ENCODE data around the gene SCLY.

The SCLY gene

DNA sequence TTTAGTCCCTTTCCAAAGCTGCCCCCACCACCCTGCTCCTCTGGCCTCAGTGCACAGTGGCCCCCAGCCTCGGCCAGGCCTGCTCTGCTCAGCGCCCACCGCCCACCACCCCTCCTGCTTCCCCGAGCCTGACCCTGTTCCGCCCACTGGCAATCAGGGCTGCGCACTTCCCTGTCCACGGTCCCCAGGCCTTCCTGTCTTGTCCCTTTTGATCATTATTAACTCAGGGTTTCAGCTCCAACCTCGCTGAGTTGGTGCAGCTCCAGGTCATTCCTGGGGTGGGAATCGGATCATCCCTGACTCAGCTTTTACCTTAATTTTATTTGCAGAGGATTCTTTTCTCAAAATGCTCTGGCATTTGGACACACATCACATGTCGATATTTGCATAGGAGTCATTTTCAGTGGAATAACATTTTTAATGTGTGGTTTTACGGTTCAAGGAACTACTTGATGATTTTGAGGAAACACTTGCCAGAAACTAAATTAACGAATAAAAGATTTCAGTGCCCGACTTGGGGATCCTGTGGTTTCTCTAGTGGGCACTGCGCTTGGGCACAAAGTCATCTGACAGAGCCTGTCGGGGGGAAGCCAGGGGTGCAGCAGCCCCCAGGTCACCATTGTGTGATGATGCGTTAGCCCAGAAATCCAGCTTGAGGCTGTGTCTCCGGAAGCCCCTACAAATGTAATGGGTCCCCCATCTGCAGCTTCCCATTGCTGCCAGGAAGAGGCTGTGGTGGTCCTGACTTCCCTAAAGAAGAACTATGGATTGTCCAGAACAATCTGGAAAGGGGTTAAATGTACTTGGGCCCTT, 38.3 kb downstream of the SCLY start:
- no peak for DNase-seq

DNA sequence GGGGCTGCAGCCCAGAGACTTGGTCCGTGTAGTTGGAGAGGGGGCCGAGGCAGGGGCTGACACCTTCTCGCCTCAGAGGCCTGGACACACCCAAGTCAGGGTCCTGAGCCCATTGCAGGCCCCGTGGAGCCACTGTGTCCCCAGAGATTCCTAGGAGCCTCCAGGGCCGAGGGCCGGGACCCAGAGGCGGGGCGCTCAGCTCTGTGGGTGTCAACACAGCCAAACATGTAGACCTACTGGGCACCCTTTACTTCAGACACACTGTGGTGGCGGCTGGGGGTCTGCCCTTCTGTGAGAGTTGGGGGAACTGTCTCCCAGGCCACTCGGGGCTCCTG, 38.9 kb downstream of the SCLY start:
- DNase-seq = no peak

DNA sequence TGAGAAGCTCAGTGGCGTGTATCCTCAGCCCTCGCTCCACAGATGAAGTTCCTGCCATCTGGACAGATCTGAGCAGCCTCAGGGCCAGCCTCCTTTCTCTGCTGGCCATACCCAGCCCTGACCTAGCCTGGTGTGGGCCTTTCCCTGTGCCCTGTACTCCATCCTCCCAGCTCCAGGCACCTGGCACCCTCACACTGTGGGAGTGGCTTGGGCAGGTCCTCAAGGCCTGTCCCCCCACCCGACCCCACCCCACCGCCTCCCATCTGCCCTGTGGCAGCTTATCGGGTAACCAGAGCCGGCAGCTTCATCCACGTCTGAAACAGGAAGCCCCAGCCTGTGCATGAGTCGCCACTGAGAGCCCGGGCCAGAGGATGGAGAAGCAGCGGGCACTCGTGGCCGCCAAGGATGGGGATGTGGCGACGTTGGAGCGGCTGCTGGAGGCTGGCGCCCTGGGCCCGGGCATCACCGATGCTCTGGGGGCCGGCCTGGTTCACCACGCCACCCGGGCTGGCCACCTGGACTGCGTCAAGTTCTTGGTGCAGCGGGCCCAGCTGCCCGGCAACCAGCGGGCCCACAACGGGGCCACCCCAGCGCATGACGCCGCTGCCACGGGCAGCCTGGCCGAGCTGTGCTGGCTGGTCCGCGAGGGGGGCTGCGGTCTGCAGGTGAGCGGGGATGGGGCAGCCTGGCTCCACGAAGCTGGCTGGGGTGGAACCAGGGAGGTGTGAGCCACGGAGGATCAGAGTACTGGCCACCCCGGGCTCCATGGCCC, 39.4 kb downstream of the SCLY start, which contains the start of gene ESPNL:
ESPNL (plus strand) TSS at position 292 of the 772 bp plus-strand sequence; CDS start at position 372, 80 bp downstream.
- DNase-seq = no peak

DNA sequence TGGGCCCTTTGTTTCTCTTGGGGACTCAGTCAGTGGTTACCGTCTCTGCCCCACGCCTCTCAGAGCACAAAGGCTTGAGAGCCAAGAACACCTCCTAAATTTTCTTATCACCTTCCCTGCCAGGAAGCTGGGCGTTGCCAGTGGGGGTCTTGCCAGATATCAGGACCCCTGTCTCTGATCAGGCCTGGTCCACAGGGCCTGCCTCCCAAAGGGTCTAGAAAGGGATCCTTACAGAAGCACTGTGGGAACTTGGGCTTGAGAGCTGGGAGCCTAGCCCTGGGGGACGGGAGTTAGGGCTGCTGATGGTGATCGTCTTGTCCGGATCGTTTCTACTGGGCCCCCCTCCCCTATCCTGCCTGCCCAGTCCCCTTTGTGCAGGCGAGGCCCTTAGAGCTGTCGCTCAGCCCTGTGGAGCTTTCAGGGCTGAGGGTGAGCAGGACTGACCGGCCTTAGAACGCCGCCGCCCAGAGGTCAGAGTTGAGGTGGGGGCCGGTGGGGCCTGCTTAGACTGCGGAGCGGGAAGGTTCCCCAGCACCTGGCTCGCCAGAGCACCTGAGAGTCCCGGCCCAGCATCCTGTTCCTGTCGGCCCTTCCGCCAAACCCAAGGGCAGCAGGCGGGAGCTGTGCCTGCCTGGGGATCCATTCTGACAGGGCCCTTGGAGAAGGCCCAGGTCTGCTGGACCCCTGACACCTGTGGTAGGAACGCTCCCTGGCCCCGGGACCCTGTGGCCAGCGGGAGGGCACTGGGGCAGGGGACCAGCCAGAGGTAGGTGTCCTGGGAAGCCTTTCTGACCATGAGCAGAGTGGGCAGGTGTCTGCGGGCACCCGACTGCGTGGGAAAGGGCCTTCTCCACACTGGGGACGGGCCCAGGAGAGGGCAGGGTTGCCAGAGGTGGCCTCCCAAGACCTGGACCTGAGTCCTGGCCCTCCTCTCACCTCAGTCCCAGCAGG, 40.3 kb downstream of the SCLY start:
- DNase-seq = no peak

DNA sequence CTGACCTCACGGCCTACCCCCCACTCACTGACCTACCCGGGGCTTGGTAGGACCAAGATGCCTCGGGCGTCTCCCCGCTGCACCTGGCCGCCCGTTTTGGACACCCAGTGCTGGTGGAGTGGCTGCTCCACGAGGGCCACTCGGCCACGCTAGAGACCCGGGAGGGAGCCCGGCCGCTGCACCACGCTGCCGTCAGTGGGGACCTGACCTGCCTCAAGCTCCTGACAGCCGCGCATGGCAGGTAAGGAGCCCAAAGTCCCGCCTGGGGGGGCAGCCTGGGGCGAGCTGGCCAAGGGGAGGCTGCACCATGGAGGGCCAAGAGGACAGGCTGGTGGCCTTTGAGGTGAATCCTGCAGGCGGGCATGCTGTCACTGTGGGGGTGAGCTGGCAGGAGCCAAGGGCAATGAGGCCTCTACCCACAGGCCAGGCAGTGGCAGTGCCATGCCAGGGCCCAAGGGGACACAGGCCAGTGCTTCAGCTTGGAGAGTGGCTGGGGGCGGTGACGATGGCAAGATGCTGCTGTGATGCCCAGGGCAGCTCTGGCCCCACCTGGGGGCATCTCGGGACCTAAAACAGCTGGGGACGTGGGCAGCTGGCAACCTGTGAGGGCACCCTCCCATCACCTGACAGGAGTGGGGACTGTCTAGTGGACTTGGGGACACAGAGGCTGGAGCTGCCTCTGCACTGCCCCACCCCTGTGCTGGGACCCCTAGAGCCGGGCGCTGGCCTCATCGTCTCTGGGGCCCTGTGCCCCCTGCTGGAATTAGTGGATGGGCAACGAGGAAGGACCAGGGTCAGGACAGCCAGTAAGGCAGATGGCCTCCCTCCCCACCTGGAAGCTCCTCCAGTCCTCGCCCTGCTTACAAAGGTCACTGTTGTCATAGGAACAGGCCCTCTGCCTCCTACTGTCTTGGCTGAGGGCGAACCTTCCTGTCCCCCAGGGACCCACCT, 41.4 kb downstream of the SCLY start:
- DNase-seq = no peak

DNA sequence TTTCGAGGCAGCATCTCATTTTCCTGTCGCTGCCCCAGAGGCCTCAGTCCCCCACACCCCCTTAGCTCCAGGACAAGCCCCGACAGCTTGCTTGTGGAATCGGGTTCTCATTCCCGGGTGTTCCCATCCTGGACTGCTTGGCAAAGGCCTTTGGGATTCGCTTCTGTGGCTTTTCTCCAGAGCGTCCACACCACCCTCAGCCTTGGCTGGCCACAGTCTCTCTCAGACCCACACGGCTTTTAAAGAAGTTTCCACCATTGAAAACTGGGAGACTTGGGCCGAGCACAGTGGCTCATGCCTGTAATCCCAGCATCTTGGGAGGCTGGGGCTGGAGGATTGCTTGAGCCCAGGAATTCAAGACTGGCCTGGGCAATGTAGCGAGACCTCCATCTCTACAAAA, 42.1 kb downstream of the SCLY start:
- no peak for DNase-seq

DNA sequence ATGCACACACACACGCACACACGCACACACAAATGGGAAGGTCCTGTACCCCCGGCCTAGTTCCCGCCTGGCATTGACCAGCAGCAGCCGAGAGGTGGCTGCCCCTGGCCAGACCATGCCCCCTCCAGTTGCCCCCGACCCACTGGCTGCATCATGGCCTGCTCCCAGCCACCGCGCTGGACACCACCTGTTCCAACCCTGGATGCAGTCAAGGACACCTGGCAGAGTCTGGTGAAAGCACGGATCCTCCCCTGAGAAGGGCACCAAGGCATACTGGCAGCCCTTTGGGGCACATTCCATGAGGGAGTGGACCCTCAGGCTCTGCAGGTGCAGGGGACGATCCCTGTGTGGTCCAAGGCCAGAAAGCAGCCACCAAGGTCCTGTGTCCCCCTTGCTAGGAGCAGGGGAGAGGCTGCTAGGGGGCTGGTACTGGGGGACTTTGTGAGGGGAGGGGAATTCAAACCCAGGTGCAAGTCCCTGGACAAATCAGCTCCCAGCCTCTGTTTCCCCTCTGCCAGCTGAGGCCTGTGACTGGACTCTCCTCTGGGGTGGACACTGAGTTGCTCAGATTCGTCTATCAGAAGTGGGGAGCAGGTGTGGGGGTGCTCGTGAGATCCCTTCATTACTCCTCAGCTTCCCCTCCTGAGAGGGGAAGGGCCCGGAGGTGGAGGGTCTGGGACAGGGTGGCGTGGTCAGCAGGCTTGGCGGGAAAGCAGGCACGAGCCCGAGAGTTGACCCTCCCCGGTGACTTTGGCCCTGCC, 42.8 kb downstream of the SCLY start:
- no peak for DNase-seq

DNA sequence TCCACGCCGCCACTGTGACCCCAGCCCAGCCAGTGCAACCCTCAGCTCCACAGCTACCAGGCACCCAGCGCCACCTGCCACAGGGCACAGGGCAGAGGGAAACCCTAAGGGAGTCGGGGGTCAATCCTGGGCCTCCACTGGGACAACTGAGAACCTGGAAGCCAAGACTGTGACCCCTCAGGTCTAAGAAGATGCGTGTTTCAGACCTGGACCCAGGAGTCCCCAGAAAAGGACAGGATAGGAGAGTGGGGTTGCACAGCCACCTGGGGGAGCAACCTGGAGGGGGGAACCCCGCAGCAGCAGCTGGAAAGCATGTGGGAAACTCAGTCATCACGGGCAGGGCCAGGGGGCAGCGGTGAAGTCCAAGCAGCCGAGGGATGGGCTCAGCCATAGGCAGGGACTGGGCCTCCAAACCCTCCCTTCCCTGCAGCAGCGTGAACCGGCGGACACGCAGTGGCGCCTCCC, 43.5 kb downstream of the SCLY start:
- DNase-seq = no peak

DNA sequence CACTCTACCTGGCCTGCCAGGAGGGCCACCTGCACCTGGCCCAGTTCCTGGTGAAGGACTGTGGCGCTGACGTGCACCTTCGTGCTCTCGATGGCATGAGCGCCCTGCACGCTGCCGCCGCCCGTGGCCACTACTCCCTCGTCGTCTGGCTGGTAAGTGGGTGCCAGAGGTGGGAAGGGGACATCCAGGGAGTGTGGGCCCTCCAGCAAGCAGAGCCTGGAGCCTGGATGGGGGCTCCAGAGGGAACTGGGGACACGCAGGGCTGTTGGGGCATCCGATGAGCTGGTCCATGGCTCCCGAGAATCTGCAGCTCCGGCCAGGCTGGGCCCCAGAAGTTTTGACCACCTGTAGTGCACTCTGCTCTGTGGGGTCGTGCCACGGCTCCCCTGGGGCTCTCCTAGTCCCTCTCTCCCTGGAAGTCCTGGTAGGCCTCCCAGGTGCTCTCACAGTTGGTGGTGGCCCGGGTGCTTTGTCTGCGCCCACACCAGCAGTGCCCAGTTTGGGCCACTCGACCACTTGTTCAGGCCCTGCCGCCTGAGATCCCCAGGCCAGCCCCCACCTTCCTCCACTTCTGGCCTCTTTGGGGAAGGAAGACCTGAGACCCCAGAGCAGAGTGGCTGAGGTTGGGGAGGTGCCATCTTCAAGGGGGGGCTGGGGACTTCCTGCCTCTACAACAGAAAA, 44.0 kb downstream of the SCLY start:
- no peak for DNase-seq

DNA sequence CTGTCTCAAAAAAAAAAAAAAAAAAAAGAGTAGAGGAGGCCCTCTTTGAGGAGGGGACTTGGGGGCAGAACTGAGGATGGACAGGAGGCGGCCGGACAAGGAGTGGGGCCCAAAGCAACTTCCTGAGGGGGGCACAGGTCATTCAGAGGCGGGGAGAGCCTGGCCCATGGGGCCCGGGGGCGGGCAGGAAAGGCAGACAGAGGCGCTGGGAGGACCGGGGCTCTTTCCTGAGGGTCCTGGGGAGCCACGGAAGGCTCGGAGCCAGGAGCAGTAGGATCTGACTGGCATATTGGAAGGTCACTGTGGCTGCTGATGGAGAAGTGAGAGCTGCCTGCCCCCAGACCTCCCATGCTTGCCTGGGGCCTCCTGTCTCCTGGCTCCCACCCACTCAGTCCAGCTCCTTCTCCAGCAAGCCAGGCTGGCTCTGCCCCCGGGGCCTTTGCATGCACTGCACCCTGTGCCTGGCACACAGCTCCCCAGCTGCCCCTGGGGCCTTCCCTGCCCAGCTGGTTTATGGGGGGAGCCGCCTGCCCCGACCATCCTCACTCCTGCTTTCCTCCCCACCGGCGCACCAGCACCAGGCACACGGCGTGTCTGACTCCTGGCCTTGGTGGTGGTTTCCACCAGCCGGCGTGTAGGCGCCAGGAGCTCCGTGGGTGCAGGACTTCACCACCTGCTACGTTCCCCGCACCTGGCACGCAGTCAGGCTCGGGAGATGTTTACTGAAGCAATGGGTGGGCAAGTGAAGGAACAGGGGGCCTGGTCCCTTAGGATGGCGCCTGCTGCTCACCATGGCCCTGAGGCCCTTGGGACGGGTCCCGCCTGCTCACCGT, 44.9 kb downstream of the SCLY start:
- no peak for DNase-seq

DNA sequence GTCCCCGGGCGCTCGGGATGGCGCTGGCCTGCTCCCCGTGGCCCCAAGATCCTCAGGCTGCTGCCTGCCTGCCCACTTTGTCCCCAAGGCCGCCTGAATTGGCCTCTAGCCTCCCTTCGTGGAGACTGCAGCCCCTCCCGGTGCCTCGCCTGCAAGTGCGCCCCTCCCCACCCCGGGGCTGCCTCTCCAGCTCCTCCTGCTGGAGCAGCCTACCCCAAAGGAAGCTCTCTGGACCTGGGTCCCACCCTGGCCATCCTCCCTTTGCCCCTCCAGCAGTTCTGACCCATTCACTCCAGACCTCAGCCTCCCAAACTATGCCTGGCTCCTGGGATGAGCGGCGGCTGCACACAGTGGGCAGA, 45.5 kb downstream of the SCLY start:
- no peak for DNase-seq

DNA sequence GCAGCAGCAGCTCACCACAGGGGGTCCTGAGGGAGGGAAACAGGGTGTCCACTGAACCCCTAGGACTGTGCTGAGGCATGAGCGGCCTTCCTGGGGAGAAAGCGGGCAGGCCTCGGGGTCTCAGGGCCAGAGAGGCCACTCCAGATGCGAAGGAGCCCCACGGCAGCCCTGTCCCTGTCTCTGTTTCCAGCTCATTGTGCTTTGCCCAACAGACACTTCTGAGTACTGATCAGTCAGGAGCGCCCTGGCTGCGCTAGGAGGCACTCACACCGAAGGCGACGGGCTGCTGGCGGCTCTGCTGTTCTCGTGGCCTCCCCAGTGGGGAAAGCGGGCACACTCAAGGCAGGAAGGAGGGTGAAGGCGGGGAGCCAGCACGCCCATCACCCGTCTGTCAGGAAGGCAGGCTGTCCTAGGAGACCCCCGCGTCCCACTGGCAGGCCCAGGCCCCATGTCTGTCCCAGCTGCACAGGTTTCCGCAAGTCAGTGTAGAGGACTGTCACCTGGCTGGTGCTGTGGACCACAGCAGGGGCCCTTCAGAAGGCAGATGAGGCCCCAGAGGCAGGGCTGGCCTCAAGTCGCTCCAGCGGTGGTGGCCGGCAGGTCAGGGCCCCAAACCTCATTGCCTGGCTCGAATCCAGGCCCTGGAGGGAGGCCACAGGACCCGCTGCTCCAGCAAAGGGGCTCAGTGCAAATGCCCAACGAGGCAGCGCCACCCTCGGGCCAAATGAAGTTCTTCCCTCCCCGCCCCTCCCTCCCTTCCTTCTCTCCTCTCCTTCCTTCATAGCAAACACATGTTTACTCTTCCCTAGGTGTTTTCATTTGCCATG, 46.1 kb downstream of the SCLY start:
- no peak for DNase-seq

DNA sequence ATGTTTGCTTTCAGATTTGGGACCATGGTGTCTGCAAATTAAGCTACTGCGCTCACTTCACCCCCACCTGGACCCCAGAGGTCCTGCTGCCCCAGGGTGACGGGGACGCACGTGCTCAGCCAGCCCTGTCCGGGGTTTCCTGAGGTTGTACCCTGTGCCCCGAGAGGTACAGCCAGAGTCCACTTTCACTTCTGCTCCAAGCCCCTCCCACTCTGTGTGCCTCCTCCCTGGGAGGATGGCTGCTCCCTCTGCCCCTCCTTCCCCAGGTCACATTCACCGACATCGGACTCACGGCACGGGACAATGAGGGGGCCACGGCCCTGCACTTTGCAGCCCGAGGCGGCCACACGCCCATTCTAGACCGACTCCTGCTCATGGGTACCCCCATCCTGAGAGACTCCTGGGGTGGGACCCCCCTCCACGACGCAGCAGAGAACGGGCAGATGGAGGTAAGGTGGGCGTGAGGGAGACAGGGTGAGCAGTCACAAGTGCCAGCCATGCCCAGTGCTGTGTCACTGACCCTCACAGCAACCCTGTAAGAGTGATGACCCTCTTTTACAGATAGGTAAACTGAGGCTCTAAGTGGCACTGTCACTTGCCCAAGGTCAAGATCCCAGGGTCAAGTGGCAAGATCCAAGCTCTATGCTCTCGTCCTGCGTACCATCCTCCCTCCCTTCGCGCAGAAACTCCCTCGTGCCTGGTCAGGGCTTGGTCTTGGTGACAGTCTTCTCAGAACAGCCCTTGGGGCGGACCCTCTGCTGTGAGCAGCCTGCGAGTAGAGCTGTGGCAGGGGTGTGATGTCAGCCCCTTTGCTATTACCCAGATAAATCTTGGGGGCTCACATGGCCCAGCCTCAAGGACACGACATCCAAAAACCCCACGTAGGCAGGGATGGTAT, 47.0 kb downstream of the SCLY start:
- no peak for DNase-seq

DNA sequence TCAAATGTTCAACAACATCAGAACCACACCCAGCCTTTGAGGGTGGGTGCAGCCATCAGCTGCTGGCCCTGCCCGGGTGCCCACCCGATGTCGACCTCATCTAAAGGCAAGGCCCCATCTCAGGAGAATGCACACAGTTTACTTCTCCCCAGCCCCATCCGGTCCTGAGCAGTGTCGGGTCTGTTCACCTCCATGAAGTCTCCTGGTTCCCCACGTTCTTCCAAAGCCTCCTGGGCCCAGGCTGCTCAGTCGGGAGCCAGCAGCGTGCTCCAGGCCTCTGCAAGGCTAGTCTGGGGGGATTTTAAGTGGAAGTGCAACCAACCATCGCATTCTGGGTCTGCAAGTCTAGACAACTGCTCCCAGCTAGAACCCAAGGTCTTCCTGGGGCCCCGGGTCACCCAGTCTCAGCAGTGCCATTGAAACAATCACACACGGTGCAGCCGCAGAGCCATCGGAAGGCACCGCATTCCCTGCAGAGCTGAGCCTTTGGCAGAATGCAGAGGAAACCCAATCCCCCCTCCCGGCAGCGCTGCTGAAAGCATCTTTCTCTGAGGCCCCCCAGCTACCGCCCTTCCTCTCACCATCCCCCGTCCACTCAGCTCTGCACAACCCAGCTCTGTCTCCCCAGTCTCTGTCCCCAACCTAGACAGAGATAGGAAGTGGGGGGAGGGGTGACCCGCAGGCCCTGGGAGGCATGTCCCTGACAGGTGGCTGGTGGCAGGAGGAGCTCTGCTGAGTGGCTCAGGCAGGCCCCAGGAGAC, 47.8 kb downstream of the SCLY start:
- no peak for DNase-seq

DNA sequence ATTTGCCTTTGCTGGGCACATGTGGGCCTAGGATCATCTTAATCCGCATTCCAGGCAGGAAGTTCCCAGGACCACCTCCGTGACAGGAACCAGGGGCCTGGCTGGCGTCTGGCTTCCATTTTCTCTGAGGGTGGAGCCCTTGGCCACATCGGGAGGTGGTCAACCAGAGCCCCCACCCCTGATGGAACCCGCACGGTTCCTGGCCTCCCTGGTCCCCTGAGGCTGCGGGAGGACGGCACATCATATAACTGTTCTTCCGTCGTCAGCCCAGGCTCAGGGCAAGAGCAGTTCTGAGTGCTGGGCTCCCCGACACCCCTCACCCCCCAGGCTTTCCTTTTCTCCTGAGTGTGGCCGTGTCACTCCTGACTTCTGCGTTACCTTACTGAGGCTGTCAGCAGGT, 52.8 kb downstream of the SCLY start:
- DNase-seq = no peak

DNA sequence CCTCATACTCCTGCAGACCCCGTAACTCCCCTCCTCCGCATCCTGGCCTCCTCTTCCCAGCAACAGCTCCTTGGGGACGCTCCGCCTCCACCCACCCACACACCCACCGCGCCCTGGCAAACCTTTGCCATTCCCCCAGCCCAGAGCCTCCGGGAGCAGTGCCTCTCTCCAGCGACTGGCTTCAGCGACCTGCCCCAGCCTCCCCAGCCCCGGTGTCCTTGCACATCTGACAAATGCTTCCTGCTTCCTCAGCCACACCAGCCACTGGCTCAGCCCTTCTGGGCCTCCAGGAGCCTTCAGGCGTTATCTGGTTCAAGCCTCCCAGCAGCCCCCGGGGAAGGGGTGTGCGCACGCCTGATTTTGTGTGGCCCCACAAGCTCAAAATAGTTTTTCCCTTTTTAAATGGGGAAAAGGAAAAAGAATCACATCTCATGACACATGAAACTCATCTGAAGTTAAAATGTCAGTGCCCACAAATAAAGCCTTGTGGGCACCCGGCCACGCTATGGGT, 53.6 kb downstream of the SCLY start:
- DNase-seq = no peak

Measured in NCI-H2227 treated with DMSO at 0.1 percent for 48 hours (cell line).